IPS DF 6.9 (cell line): ENCODE data around the gene RCOR3.

Source experiments
- DNase-seq: peaks from one replicate; pipeline ENCODE4 v3.0.0-alpha.2; 2013; ENCODE audit warnings: low read depth, low spot score
- H3K27ac ChIP-seq: one replicate; pipeline ENCODE4 v1.5.1; 2013; ENCODE audit warnings: low read length, control low read depth
- H3K27me3 ChIP-seq: 2 replicates; pipeline ENCODE4 v1.6.1; 2013; ENCODE audit warnings: mild to moderate bottlenecking, low read length; ENCODE audit not compliant: control insufficient read depth, insufficient read depth
- H3K36me3 ChIP-seq: 2 replicates; pipeline ENCODE4 v1.6.1; 2013; ENCODE audit warnings: low read length; ENCODE audit not compliant: control insufficient read depth, insufficient read depth
- H3K4me1 ChIP-seq: 2 replicates; pipeline ENCODE4 v1.6.1; 2013; ENCODE audit warnings: low read length; ENCODE audit not compliant: control insufficient read depth, insufficient read depth
- H3K4me3 ChIP-seq: 2 replicates; pipeline ENCODE4 v1.5.1; 2013; ENCODE audit warnings: mild to moderate bottlenecking, low read length
- H3K9me3 ChIP-seq: 2 replicates; pipeline ENCODE4 v1.6.1; 2013; ENCODE audit warnings: low read length, inconsistent platforms; ENCODE audit not compliant: control insufficient read depth, insufficient read depth
- WGBS: extraction: QIAGEN DNeasy Blood & Tissue Kit; methylation state at CpG from one replicate; pipeline ENCODE4 v1.1.7; 2013; ENCODE audit warnings: mixed read lengths, missing lambda C conversion rate; ENCODE audit not compliant: insufficient read length, insufficient coverage; 5-methylcytosine and 5-hydroxymethylcytosine counted together

Gene RCOR3

DNA sequence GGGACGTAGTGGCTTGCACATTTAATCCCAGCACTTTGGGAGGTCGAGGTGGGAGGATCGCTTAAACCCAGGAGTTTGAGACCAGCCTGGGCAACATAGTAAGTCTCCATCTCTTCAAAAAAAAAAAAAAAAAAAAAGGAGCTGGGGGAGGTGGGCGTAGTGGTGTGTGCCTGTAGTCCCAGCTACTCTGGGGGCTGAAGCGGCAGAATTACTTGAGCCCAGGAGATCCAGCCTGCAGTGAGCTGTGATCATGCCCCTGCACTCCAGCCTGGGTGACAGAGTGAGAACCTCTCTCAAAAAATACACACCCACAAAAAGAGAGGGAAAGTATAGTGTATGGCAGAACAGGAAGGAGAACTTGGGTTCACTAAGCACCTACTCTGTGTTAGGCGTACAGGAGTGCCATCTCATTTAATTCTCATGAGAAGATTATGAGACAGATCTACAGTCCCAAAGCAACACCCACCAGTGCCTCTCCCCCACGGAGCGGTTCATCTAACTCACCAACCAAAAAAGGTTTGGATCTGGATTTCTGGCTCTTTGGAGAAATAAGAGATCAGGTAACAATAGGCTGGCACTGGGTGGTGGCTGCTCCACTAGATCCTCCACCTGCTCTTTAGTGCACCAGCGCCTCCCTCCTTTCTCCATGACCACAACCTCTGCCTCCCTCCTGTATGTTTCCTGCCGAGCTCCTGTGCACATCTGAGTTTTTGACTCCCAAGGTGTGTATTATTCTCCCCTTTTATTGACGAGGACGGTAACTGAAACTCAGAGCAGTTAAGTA is 66.0 kb downstream of the RCOR3 start:
- Histone ChIP-seq H3K36me3 (0 out of 2 replicates have a peak, but pooled peaks cover 4% of the 10 kb centered on the region), H3K4me1 (peaks cover 6% of the 10 kb centered on the region), H3K27ac (no peak overlapping the region), H3K9me3 (no peaks in the 10 kb centered on the region), H3K27me3 (no peaks in the 10 kb centered on the region; the same call in 1 of the 2 replicates), H3K4me3 (no peak overlapping the region)
- no CpG with 5 or more reads among the region's 12 CpGs for WGBS
- no peak for DNase-seq

GRCh38 chr1:211326140-211326527 is 67.0 kb downstream of the RCOR3 start:
- H3K4me1 ChIP-seq = peaks cover 6% of the 10 kb centered on the region
- no peak overlapping the region for H3K27ac ChIP-seq
- DNase-seq = no peak
- WGBS = no CpG with 5 or more reads among the region's 8 CpGs
- H3K27me3 ChIP-seq = no peaks in the 10 kb centered on the region; the same call in 1 of the 2 replicates
- H3K4me3 ChIP-seq = peak overlapping the region; percentile 37; the same call in 1 of the 2 replicates
- no peaks in the 10 kb centered on the region for H3K9me3 ChIP-seq
- H3K36me3 ChIP-seq = 0 out of 2 replicates have a peak, but pooled peaks cover 4% of the 10 kb centered on the region

DNA sequence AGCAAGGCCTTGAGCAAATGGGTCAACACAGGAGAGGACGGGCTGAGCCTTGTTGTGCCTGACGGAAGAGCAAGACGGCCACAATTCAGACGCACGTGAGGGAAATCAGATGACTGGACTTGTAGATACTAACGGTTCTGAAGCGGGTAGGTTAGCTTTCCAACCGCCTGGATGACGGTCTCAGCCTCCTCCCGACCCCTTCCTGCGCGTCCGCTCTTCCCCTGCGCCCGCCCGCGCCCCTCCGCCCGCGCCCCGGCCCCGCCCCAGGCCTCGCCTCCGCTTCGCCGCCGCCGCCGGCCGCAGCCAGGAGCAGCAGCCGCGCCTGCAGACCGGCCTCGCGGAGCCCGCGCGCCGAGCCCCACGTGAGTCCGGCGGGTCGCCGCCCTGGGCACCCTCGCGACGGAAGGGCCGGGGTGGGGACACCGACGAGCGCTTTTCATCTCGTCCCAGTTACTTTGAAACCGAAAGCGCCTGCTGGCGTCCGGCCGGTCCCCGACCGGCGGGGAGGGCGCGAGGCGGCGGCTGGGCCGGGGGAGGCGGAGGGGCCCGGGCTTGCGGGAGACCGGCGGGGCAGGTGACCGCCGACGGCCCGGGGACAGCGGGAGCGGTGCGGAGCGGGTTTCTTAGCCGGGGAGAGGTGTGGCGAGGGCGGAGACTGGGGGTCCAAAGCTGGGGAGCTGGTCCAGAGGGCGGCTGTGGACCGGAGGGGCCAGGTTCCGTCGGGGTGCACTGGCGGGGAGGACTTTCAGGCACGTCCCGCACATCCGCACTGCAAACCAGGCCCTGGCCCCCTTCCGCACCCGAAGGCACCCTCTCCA is 67.6 kb downstream of the RCOR3 start, which contains the start of gene TRAF5:
Gene TRAF5, plus strand, starts transcription at position 306 of the 818 bp plus-strand sequence. CDS start 26,407 bp downstream, outside the sequence.
- no peaks in the 10 kb centered on the region; the same call in 1 of the 2 replicates for H3K27me3 ChIP-seq
- H3K9me3 ChIP-seq = no peaks in the 10 kb centered on the region
- no peak for DNase-seq
- no peak within 1 kb of the TSS for H3K27ac ChIP-seq
- 0 out of 2 replicates have a peak, but pooled peaks cover 4% of the 10 kb centered on the region for H3K36me3 ChIP-seq
- peak within 1 kb of the TSS; percentile 72 for H3K4me3 ChIP-seq
- no CpG with 5 or more reads among the region's 91 CpGs for WGBS
- peaks cover 6% of the 10 kb centered on the region for H3K4me1 ChIP-seq

GRCh38 chr1:211327346-211327921 is 68.3 kb downstream of the RCOR3 start:
- Histone ChIP-seq H3K27me3 (no peaks in the 10 kb centered on the region; the same call in 1 of the 2 replicates), H3K4me1 (peaks cover 6% of the 10 kb centered on the region), H3K36me3 (0 out of 2 replicates have a peak, but pooled peaks cover 4% of the 10 kb centered on the region), H3K27ac (no peak overlapping the region), H3K4me3 (peak overlapping the region; percentile 72), H3K9me3 (no peaks in the 10 kb centered on the region)
- no CpG with 5 or more reads among the region's 16 CpGs for WGBS
- no peak for DNase-seq

DNA sequence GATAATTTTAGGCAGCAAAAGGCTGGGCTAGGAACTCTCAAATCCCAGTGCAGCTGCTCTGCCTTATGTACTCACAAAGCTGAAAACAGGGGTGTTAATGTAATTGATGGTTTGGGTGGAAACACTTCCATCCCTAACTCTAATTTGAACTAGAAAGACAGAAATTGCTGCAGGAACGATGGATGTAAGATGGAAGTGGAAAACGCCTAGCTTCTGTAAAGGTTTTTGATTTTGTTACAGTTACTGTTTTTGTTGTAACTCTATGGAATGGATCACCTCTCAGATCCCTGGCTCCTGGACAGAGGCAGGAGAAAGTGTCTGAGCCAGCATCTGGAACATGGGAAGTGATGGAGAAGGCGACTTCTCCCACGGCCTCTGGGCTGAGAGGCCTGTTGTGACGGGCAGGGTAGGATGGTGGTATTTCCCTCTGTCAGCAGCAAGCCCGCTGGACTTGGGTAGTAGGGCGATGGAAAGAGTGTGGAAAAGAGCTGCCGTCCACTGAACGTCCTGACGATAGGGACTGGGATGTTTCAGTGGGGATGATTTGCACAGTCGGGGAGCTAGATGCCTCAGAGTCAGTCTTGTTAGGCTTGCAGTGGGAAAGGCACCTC is 69.0 kb downstream of the RCOR3 start:
- H3K4me1 ChIP-seq = peaks cover 6% of the 10 kb centered on the region
- no peak for DNase-seq
- no CpG with 5 or more reads among the region's 11 CpGs for WGBS
- 0 out of 2 replicates have a peak, but pooled peaks cover 4% of the 10 kb centered on the region for H3K36me3 ChIP-seq
- no peak overlapping the region for H3K4me3 ChIP-seq
- no peaks in the 10 kb centered on the region; the same call in 1 of the 2 replicates for H3K27me3 ChIP-seq
- no peak overlapping the region for H3K27ac ChIP-seq
- H3K9me3 ChIP-seq = no peaks in the 10 kb centered on the region

DNA sequence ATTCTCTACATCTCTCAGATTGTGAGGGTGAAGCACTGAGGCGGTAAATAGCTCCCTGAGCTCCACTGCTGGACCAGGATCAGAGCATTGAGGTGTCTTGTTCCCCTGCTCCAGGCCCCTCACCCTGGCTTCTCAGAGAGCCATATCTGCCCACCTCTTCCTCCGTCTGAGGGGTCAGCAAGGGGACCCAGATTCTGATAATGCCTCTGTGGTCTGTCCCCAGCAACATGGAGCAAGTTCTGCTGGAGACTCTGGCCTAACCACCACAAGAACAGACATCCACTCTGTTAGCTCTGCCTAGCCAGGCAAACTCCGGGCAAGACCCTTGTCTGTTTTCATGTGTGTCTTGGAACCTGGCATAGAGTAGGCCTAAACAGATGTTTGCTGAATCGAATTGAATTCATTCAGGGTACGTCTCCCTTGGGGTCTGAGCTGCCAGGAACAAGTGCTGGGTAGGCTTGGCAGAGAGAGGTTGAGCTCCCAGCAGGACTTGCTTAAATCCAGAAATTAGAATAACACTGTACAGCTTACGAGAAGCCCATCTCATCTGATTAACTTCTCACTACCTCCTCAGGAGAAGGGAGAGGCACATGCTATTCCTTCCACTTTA is 69.8 kb downstream of the RCOR3 start:
- Histone ChIP-seq H3K27ac (no peak overlapping the region), H3K36me3 (0 out of 2 replicates have a peak, but pooled peaks cover 4% of the 10 kb centered on the region), H3K4me3 (no peak overlapping the region), H3K4me1 (peaks cover 6% of the 10 kb centered on the region), H3K9me3 (no peaks in the 10 kb centered on the region), H3K27me3 (no peaks in the 10 kb centered on the region; the same call in 1 of the 2 replicates)
- no CpG with 5 or more reads among the region's 6 CpGs for WGBS
- DNase-seq = no peak

DNA sequence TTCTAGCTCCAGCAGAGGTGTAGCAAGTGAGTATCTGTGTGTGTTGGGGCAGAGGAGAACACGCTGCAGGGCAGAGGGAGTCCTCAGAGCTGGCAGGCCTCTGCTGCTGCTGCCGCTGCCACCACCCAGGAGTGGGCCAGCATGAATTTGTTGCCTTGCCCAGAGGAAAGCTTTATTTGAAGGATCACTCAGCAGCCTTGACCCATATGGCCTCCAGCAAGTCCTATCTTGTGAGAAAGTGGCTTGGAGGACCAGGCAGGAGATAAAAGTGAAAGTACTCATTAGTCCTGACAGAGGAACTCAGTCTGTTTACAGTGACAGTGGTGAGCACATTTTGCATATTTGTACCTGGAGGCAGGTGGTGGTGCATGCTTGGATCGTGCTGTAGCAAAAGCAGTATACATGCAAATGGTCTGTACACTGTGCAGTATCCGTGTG is 70.6 kb downstream of the RCOR3 start:
- no peak overlapping the region for H3K4me3 ChIP-seq
- H3K4me1 ChIP-seq = peaks cover 6% of the 10 kb centered on the region
- no peak overlapping the region for H3K27ac ChIP-seq
- H3K9me3 ChIP-seq = no peaks in the 10 kb centered on the region
- no peak for DNase-seq
- no CpG with 5 or more reads among the region's 4 CpGs for WGBS
- no peaks in the 10 kb centered on the region; the same call in 1 of the 2 replicates for H3K27me3 ChIP-seq
- 0 out of 2 replicates have a peak, but pooled peaks cover 4% of the 10 kb centered on the region for H3K36me3 ChIP-seq

GRCh38 chr1:211330282-211330936 is 71.2 kb downstream of the RCOR3 start:
- peaks cover 6% of the 10 kb centered on the region for H3K4me1 ChIP-seq
- WGBS = no CpG with 5 or more reads among the region's 8 CpGs
- no peak overlapping the region for H3K4me3 ChIP-seq
- no peaks in the 10 kb centered on the region; the same call in 1 of the 2 replicates for H3K27me3 ChIP-seq
- no peak overlapping the region for H3K27ac ChIP-seq
- H3K36me3 ChIP-seq = 0 out of 2 replicates have a peak, but pooled peaks cover 4% of the 10 kb centered on the region
- no peak for DNase-seq
- no peaks in the 10 kb centered on the region for H3K9me3 ChIP-seq

- Histone ChIP-seq H3K4me3 (no peak overlapping the region), H3K36me3 (0 out of 2 replicates have a peak, but pooled peaks cover 4% of the 10 kb centered on the region), H3K4me1 (peaks cover 8% of the 10 kb centered on the region), H3K27ac (no peak overlapping the region), H3K27me3 (no peaks in the 10 kb centered on the region; the same call in 1 of the 2 replicates), H3K9me3 (no peaks in the 10 kb centered on the region)
- no CpG with 5 or more reads among the region's 3 CpGs for WGBS
- no peak for DNase-seq
These were observed 72.0 kb downstream of the RCOR3 start for GRCh38 chr1:211331011-211331709.
